HG02884 (cell line): ENCODE measurements around the gene CEP112.
"Not testable (repeated sequence)": the region's sequence is repeated elsewhere in the genome, so short reads cannot be mapped to it uniquely, and the experiment has no call there.

Source experiments
- ATAC-seq: cut with Tn5 transposase; IDR thresholded peaks from one replicate; pipeline ENCODE4 v1.9.1; 2021; ENCODE audit warnings: mild to moderate bottlenecking, moderate library complexity; ENCODE audit not compliant: unreplicated experiment

CEP112 gene

GRCh38 chr17:66087073-66087472 lies 104.9 kb downstream of the CEP112 start:
- no peak for ATAC-seq

- no peak for ATAC-seq
Measured at GRCh38 chr17:66085221-66085620, 106.7 kb downstream of the CEP112 start.

GRCh38 chr17:66080670-66081069 lies 111.3 kb downstream of the CEP112 start:
- not testable (repeated sequence) for ATAC-seq

GRCh38 chr17:66076546-66077190 lies 115.3 kb downstream of the CEP112 start:
- no peak for ATAC-seq

GRCh38 chr17:66073384-66073783 lies 118.5 kb downstream of the CEP112 start:
- ATAC-seq = no peak

GRCh38 chr17:66063686-66064085 lies 128.2 kb downstream of the CEP112 start:
- ATAC-seq = no peak

- no peak for ATAC-seq
Measured at GRCh38 chr17:66056148-66056547, 135.8 kb downstream of the CEP112 start.

- no peak for ATAC-seq
Measured at GRCh38 chr17:66054242-66054641, 137.7 kb downstream of the CEP112 start.

- ATAC-seq = no peak
Measured at GRCh38 chr17:66044083-66044482, 147.8 kb downstream of the CEP112 start.

- ATAC-seq = no peak
Measured at GRCh38 chr17:66043419-66043818, 148.5 kb downstream of the CEP112 start.

GRCh38 chr17:66040402-66040801 lies 151.5 kb downstream of the CEP112 start:
- ATAC-seq = no peak

GRCh38 chr17:66038125-66038524 lies 153.8 kb downstream of the CEP112 start:
- no peak for ATAC-seq

GRCh38 chr17:66037221-66037620 lies 154.7 kb downstream of the CEP112 start:
- no peak for ATAC-seq

GRCh38 chr17:66032082-66032712 lies 159.7 kb downstream of the CEP112 start:
- peak; percentile 90 for ATAC-seq

- ATAC-seq = no peak
Measured at GRCh38 chr17:66025551-66025950, 166.4 kb downstream of the CEP112 start.

GRCh38 chr17:66021757-66022156 lies 170.2 kb downstream of the CEP112 start:
- ATAC-seq = no peak

GRCh38 chr17:66018786-66019185 lies 173.1 kb downstream of the CEP112 start:
- ATAC-seq = no peak

GRCh38 chr17:66016231-66016630 lies 175.7 kb downstream of the CEP112 start:
- ATAC-seq = no peak

- ATAC-seq = no peak
Measured at GRCh38 chr17:66008680-66009079, 183.3 kb downstream of the CEP112 start.

GRCh38 chr17:66006654-66007053 lies 185.3 kb downstream of the CEP112 start:
- no peak for ATAC-seq

GRCh38 chr17:66002812-66003211 lies 189.1 kb downstream of the CEP112 start:
- no peak for ATAC-seq

- ATAC-seq = no peak
Measured at GRCh38 chr17:66002063-66002585, 189.8 kb downstream of the CEP112 start.
